Gastroesophageal sphincter (tissue), 4 donors: ENCODE measurements around the gene SPTLC1. TPM values are rescaled to one million over a fixed set of nuclear protein-coding genes. Genes with fewer than 3 reads are reported as not detected.
A peak's percentile ranks its signal among the peaks of the same experiment; 100 is the strongest.

ENCODE experiments used
- ATAC-seq: fragments of 150-250 bp; one replicate; pipeline ENCODE4 v1.9.1; 2016; ENCODE audit warnings: mild to moderate bottlenecking, moderate library complexity
- H3K27ac ChIP-seq, 4 donors: fragments of 200-600 bp; sonication (generic) in 3 of 4; 1 replicate in 3 of 4; 2 replicates in 1 of 4; pipeline ENCODE4 v1.5.1; 2016 to 2019
- H3K27me3 ChIP-seq: fragments of 200-600 bp; sonication (generic); one replicate; pipeline ENCODE4 v1.5.1; 2019
- H3K36me3 ChIP-seq, 2 donors: fragments of 200-600 bp; sonication (generic); one replicate each; pipeline ENCODE4 v1.5.1; 2019; ENCODE audit warnings: control low read depth in 1 of 2
- H3K4me1 ChIP-seq, 3 donors: fragments of 200-600 bp; sonication (generic); 1 replicate in 2 of 3; 2 replicates in 1 of 3; pipeline ENCODE4 v1.5.1; 2016 to 2019; ENCODE audit warnings: control low read depth in 2 of 3
- H3K4me3 ChIP-seq, 2 donors: fragments of 200-600 bp; sonication (generic); one replicate each; pipeline ENCODE4 v1.5.1; 2019; ENCODE audit warnings: mild to moderate bottlenecking in 1 of 2, moderate library complexity in 1 of 2
- H3K9me3 ChIP-seq, 3 donors: fragments of 200-600 bp; sonication (generic); one replicate each; pipeline ENCODE4 v1.5.1; 2017 to 2019; ENCODE audit warnings: control low read depth in 2 of 3
- EP300 ChIP-seq: sonication (generic); formaldehyde crosslinking; IDR thresholded peaks from one replicate; pipeline ENCODE4 v1.6.1; 2017; ENCODE audit warnings: antibody characterized with exemption, mild to moderate bottlenecking
- POLR2A ChIP-seq, 2 donors: fragments of 450-650 bp; IDR thresholded peaks; one replicate each; pipeline ENCODE4 v1.6.1; 2017; ENCODE audit warnings: antibody characterized with exemption in 2 of 2, mild to moderate bottlenecking in 2 of 2, moderate library complexity in 1 of 2
- POLR2AphosphoS5 ChIP-seq: sonication (generic); formaldehyde crosslinking; IDR thresholded peaks from one replicate; pipeline ENCODE4 v1.6.1; 2017; ENCODE audit warnings: antibody characterized with exemption
- WGBS, 2 donors: methylation state at CpG; one replicate each; pipeline ENCODE4 v1.1.5; 2018; ENCODE audit warnings: low coverage in 1 of 2; 5-methylcytosine and 5-hydroxymethylcytosine counted together
- total RNA-seq, 4 donors: library from RNA; depleted of rRNA; stranded (reverse); fragments of >200 nt; gene quantifications; one replicate each; pipeline ENCODE4 v1.1.0, GENCODE V29; 2016
- TF ChIP-seq, protein P1 (sequence below), 4 experiments: fragments of 200-600 bp in 2 of 4; fragments of 450-650 bp in 2 of 4; sonication (generic) in 1 of 4; IDR thresholded peaks; one replicate each; pipeline ENCODE4 v1.5.1; 2017 to 2019; ENCODE audit warnings: antibody characterized with exemption in 4 of 4, mild to moderate bottlenecking in 2 of 4, moderate library complexity in 2 of 4

SPTLC1 gene
- total RNA-seq, 4 donors from 2014 or later, result 56.0 to 73.9 (median 64.0) TPM

DNA sequence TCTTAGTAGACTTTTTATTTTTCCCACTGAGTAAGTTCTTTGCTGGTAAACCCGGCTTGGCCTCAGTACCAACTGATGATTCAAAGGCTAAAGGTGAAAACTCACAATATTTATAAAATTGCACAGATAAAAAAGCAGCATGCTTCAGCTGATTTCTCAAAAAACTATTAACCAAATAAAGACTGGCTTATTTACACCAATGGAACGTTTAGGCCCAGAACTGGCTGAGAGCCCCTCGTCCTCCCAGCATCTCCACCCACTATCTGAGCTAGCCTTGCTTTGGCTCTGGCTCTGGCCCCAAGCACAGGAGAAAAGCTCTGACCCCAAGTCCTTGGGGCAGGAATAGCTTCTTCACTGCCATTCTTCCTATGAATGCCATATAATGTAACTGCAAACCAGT lies 68.5 kb downstream of the SPTLC1 start:
- peak; percentile 56 for TF ChIP-seq POLR2AphosphoS5
- TF ChIP-seq, protein P1, sequence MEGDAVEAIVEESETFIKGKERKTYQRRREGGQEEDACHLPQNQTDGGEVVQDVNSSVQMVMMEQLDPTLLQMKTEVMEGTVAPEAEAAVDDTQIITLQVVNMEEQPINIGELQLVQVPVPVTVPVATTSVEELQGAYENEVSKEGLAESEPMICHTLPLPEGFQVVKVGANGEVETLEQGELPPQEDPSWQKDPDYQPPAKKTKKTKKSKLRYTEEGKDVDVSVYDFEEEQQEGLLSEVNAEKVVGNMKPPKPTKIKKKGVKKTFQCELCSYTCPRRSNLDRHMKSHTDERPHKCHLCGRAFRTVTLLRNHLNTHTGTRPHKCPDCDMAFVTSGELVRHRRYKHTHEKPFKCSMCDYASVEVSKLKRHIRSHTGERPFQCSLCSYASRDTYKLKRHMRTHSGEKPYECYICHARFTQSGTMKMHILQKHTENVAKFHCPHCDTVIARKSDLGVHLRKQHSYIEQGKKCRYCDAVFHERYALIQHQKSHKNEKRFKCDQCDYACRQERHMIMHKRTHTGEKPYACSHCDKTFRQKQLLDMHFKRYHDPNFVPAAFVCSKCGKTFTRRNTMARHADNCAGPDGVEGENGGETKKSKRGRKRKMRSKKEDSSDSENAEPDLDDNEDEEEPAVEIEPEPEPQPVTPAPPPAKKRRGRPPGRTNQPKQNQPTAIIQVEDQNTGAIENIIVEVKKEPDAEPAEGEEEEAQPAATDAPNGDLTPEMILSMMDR (IDR thresholded peaks at IDR 0.05), result no peak
- H3K4me3 ChIP-seq, result no peak overlapping the region
- H3K4me1 ChIP-seq, result no peaks in the 10 kb centered on the region
- H3K27me3 ChIP-seq, result no peaks in the 10 kb centered on the region
- H3K36me3 ChIP-seq, result peaks cover 3 to 75% of the 10 kb centered on the region in 2 donors
- peaks cover 0 to 8% (median 0%) of the 10 kb centered on the region in 3 donors for H3K9me3 ChIP-seq
- ATAC-seq, result no peak
- WGBS, 2 donors, result 31 to 39% methylated on average over 3 of the region's 3 CpGs
- no peak overlapping the region for H3K27ac ChIP-seq

DNA sequence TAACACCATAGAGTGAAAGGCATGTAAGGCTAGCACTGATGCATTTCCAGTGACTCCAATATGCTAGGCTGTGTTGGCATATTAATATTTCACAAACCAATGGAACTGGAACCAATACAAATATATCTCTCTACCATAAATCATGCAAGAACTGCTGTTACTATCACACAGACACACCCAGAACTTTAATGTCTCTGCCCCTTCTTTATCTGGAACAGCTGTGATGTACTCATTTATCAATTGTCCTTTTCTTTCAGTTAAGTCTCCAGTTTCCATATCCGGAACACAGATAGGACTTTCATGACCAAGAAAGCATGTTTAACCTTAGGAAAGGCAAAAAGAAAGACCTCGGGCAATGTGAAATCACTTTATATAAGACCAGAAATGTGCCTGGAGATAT lies 70.3 kb downstream of the SPTLC1 start:
- Histone ChIP-seq H3K36me3 (peaks cover 3 to 73% of the 10 kb centered on the region in 2 donors), H3K4me1 (no peaks in the 10 kb centered on the region), H3K27ac (no peak overlapping the region), H3K27me3 (no peaks in the 10 kb centered on the region), H3K9me3 (peaks cover 0 to 13% (median 0%) of the 10 kb centered on the region in 3 donors), H3K4me3 (no peak overlapping the region)
- WGBS, 2 donors, result 56 to 78% methylated on average over 2 of the region's 2 CpGs
- no peak for TF ChIP-seq POLR2A (IDR thresholded peaks at IDR 0.05)
- no peak for TF ChIP-seq POLR2AphosphoS5
- TF ChIP-seq, protein P1 (IDR thresholded peaks at IDR 0.05), result no peak
- TF ChIP-seq EP300, result no peak
- no peak for ATAC-seq

DNA sequence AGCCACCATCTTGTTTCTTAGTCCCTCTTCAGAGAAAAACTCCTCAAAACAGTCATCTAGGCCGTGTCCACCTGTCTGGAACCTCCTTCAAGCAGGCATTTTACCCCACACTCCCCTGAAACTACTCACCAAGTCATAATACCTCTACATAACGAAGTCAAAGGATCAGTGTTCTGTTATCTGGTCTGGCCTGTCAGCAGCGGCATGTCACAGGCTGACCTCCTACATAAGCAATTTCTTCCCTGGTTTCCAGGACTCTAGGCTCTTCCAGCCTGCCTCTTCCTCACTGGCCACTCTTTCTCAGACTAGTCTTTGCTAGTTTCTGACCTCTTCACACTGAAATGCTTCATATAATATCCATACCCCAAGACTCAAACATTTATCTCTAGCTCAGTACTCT lies 72.2 kb downstream of the SPTLC1 start:
- no peak overlapping the region for H3K27ac ChIP-seq
- WGBS, 2 donors, result 92 to 100% methylated on average over 3 of the region's 3 CpGs
- TF ChIP-seq POLR2AphosphoS5 (no peak), EP300 (no peak), POLR2A (IDR thresholded peaks at IDR 0.05) (no peak)
- TF ChIP-seq, protein P1 (IDR thresholded peaks at IDR 0.05), result no peak
- peaks cover 0 to 11% (median 2%) of the 10 kb centered on the region in 3 donors for H3K4me1 ChIP-seq
- no peaks in the 10 kb centered on the region for H3K27me3 ChIP-seq
- no peak for ATAC-seq
- H3K4me3 ChIP-seq, result no peak overlapping the region
- peaks cover 3 to 66% of the 10 kb centered on the region in 2 donors for H3K36me3 ChIP-seq
- H3K9me3 ChIP-seq, result peaks cover 0 to 13% (median 0%) of the 10 kb centered on the region in 3 donors

DNA sequence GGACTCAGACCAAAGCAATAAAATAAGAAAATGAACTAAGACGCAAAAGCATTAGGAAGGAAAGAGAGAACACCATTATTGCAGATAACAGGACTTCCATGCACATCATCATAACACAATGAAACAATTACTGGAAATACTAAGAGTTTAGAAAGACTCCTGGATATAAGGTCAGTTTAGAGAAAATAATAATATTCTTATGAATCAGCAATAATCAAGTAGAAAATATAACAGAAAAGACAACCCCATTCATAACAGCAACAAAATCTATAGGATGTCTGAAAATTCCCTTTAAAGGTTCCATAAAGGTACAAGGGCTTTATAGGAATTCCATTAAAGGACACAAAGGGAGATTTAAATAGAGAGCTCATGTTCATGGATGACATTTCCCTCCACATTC lies 73.0 kb downstream of the SPTLC1 start:
- no peak for ATAC-seq
- peaks cover 0 to 13% (median 0%) of the 10 kb centered on the region in 3 donors for H3K9me3 ChIP-seq
- no peak overlapping the region for H3K27ac ChIP-seq
- peaks cover 3 to 71% of the 10 kb centered on the region in 2 donors for H3K36me3 ChIP-seq
- peaks cover 1 to 19% (median 6%) of the 10 kb centered on the region in 3 donors for H3K4me1 ChIP-seq
- no peak for TF ChIP-seq POLR2A (IDR thresholded peaks at IDR 0.05)
- TF ChIP-seq POLR2AphosphoS5, result no peak
- TF ChIP-seq, protein P1 (IDR thresholded peaks at IDR 0.05), result no peak
- no peak for TF ChIP-seq EP300
- H3K27me3 ChIP-seq, result no peaks in the 10 kb centered on the region
- no peak overlapping the region for H3K4me3 ChIP-seq
- WGBS, 2 donors, result 94 to 100% methylated on average over 1 of the region's 1 CpG

DNA sequence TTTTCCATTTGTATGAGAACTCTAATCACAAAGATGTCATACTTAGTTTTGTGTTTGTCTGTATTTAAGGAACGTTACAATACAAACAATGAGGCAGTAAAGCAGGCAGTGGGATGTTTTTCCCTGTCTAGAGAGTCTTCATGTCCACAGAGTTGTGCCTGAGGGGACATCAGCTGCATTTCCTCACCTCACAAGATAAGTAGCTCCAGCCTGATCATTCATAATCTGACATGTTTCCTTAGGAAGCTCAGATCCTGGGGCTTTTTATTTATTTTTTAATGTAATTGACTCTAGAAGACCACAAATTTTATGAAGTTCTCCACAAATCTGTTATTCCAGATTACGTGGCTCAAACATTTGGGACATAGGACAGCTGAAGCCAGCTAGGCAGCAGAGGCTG lies 78.5 kb downstream of the SPTLC1 start:
- peak overlapping the region; percentile 75 to 85 (median 80) for H3K27ac ChIP-seq

More for the DNA sequence above, 78.5 kb downstream of the SPTLC1 start:
- Histone ChIP-seq H3K4me1 (peaks cover 11 to 51% (median 16%) of the 10 kb centered on the region in 3 donors), H3K36me3 (peaks cover 0 to 62% of the 10 kb centered on the region in 2 donors), H3K9me3 (peaks cover 0 to 5% (median 0%) of the 10 kb centered on the region in 3 donors), H3K27me3 (no peaks in the 10 kb centered on the region), H3K4me3 (no peak overlapping the region)
- no peak for ATAC-seq
- 44 to 51% methylated on average over 2 of the region's 2 CpGs for WGBS, 2 donors
- TF ChIP-seq POLR2A (IDR thresholded peaks at IDR 0.05), result no peak
- TF ChIP-seq, protein P1 (IDR thresholded peaks at IDR 0.05), result no peak
- no peak for TF ChIP-seq EP300
- TF ChIP-seq POLR2AphosphoS5, result no peak
